ENCODE results near the gene KCNH8. TPM values are rescaled to one million over a fixed set of nuclear protein-coding genes. Genes with fewer than 3 reads are reported as not detected.

Gene KCNH8
- total RNA-seq, 2 experiments from 2014 or later = not detected

GRCh38 chr3:19263606-19264005, 115.3 kb downstream of the KCNH8 start:
- H3K4me3 Mint-ChIP-seq = no peak overlapping the region
- TF ChIP-seq, protein P1, sequence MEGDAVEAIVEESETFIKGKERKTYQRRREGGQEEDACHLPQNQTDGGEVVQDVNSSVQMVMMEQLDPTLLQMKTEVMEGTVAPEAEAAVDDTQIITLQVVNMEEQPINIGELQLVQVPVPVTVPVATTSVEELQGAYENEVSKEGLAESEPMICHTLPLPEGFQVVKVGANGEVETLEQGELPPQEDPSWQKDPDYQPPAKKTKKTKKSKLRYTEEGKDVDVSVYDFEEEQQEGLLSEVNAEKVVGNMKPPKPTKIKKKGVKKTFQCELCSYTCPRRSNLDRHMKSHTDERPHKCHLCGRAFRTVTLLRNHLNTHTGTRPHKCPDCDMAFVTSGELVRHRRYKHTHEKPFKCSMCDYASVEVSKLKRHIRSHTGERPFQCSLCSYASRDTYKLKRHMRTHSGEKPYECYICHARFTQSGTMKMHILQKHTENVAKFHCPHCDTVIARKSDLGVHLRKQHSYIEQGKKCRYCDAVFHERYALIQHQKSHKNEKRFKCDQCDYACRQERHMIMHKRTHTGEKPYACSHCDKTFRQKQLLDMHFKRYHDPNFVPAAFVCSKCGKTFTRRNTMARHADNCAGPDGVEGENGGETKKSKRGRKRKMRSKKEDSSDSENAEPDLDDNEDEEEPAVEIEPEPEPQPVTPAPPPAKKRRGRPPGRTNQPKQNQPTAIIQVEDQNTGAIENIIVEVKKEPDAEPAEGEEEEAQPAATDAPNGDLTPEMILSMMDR (IDR thresholded peaks at IDR 0.05) = no peak

GRCh38 chr3:19264424-19264823, 116.1 kb downstream of the KCNH8 start:
- Histone ChIP-seq H3K4me1 (ENCODE audit: insufficient read depth, low read length) (no peaks in the 10 kb centered on the region), H3K27ac (ENCODE audit: low read depth in 1 of 2, low read length in 2 of 2) (no peak overlapping the region), H3K4me3 (ENCODE audit: low read length) (no peak overlapping the region), H3K27me3 (ENCODE audit: control insufficient read depth in 1 of 2, insufficient read depth in 2 of 2, low read length in 2 of 2) (no peaks in the 10 kb centered on the region), H3K36me3 (ENCODE audit: insufficient read depth, low read length) (no peaks in the 10 kb centered on the region), H3K9me3 (ENCODE audit: control insufficient read depth in 1 of 2, insufficient read depth in 1 of 2, low read length in 2 of 2) (no peaks in the 10 kb centered on the region)
- DNase-seq (no peak), ATAC-seq (ENCODE audit: poor library complexity) (no peak)
- intact Hi-C loops (cut with DNase I, micrococcal nuclease) = no loop called here
- H3K27me3 Mint-ChIP-seq = no peaks in the 10 kb centered on the region
- TF ChIP-seq, protein P1 (IDR thresholded peaks at IDR 0.05) = no peak
- H3K27ac Mint-ChIP-seq = no peak overlapping the region
- no peaks in the 10 kb centered on the region for H3K36me3 Mint-ChIP-seq (ENCODE audit: low read depth)
- POLR2A ChIA-PET = no interaction called here
- no peaks in the 10 kb centered on the region for H3K9me3 Mint-ChIP-seq
- CTCF ChIA-PET = no interaction called here
- no peaks in the 10 kb centered on the region for H3K4me1 Mint-ChIP-seq (ENCODE audit: low read depth)
- H3K4me3 Mint-ChIP-seq = no peak overlapping the region

More at GRCh38 chr3:19263606-19264005, 115.3 kb downstream of the KCNH8 start:
- no peaks in the 10 kb centered on the region for H3K27me3 ChIP-seq (ENCODE audit: control insufficient read depth in 1 of 2, insufficient read depth in 2 of 2, low read length in 2 of 2)
- Mint-ChIP-seq H3K27me3 (no peaks in the 10 kb centered on the region), H3K9me3 (no peaks in the 10 kb centered on the region), H3K36me3 (ENCODE audit: low read depth) (no peaks in the 10 kb centered on the region), H3K4me1 (ENCODE audit: low read depth) (no peaks in the 10 kb centered on the region), H3K27ac (no peak overlapping the region)
- ChIA-PET POLR2A (no interaction called here), CTCF (no interaction called here)
- no peak for DNase-seq
- no peak for ATAC-seq (ENCODE audit: poor library complexity)
- intact Hi-C loops (cut with DNase I, micrococcal nuclease) = no loop called here
- H3K9me3 ChIP-seq (ENCODE audit: control insufficient read depth in 1 of 2, insufficient read depth in 1 of 2, low read length in 2 of 2) = no peaks in the 10 kb centered on the region
- no peaks in the 10 kb centered on the region for H3K36me3 ChIP-seq (ENCODE audit: insufficient read depth, low read length)
- H3K4me3 ChIP-seq (ENCODE audit: low read length) = no peak overlapping the region
- no peak overlapping the region for H3K27ac ChIP-seq (ENCODE audit: low read depth in 1 of 2, low read length in 2 of 2)
- no peaks in the 10 kb centered on the region for H3K4me1 ChIP-seq (ENCODE audit: insufficient read depth, low read length)

DNA sequence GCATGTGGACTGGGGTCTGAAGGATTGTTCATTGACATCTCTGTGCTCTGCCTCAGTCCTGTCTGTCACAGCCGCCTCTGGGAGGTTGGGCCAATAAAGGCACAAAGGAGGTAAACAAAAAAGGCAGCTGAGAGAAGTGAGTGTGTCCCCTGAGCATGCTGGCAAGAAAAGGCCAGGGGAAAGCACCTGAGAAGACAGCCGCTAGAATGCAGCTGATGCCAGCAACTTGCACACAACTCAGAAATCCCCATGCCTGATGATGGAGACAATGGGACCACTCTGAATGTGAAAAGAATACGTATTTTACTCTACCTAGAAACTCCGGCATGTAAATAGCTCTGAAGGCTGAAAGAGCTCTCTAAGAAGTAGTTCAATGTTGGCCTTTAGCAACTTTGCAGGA, 118.7 kb downstream of the KCNH8 start:
- Mint-ChIP-seq H3K4me1 (ENCODE audit: low read depth) (no peaks in the 10 kb centered on the region), H3K27me3 (no peaks in the 10 kb centered on the region)
- TF ChIP-seq, protein P1 (IDR thresholded peaks at IDR 0.05) = no peak

More for the DNA sequence above, 118.7 kb downstream of the KCNH8 start:
- Mint-ChIP-seq H3K36me3 (ENCODE audit: low read depth) (no peaks in the 10 kb centered on the region), H3K27ac (no peak overlapping the region), H3K9me3 (no peaks in the 10 kb centered on the region), H3K4me3 (no peak overlapping the region)
- no peak for DNase-seq
- ATAC-seq (ENCODE audit: poor library complexity) = no peak
- POLR2A ChIA-PET = no interaction called here
- intact Hi-C loops (cut with DNase I, micrococcal nuclease) = no loop called here
- CTCF ChIA-PET = no interaction called here
- no peaks in the 10 kb centered on the region for H3K27me3 ChIP-seq (ENCODE audit: control insufficient read depth in 1 of 2, insufficient read depth in 2 of 2, low read length in 2 of 2)
- H3K36me3 ChIP-seq (ENCODE audit: insufficient read depth, low read length) = no peaks in the 10 kb centered on the region
- no peak overlapping the region for H3K4me3 ChIP-seq (ENCODE audit: low read length)
- no peak overlapping the region for H3K27ac ChIP-seq (ENCODE audit: low read depth in 1 of 2, low read length in 2 of 2)
- no peaks in the 10 kb centered on the region for H3K4me1 ChIP-seq (ENCODE audit: insufficient read depth, low read length)
- H3K9me3 ChIP-seq (ENCODE audit: control insufficient read depth in 1 of 2, insufficient read depth in 1 of 2, low read length in 2 of 2) = no peaks in the 10 kb centered on the region
